ENCODE data around the gene ZNF384.

The ZNF384 gene

DNA sequence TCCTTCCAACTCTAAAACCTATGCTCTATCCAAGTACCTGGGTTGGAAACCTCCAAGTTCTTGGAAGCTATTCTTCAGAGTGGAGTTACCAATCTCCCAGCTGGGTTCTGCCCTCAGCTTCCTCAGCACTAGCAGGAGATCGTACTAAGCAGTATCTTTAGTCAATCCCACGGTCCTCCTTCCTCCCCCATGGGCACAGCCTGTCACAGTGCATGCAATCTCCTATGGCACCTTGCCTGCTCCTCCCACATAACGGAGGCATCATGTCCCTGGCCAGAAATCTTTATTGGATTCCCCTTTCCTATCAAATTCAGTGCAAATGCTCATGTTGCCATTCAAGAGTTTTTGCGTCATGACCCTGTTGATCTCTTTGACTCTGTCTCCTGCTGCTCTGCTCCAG lies 48.0 kb downstream of the ZNF384 start:
- no peak overlapping the region for H3K4me3 ChIP-seq (ENCODE audit: low read length)
- no peak for DNase-seq (ENCODE audit: low read depth)
- no peak for TF ChIP-seq CTCF (conservative IDR thresholded peaks at IDR 0.05; ENCODE audit: low read length)

- H3K4me3 ChIP-seq (ENCODE audit: low read length), result no peak overlapping the region
- no peak for TF ChIP-seq CTCF (conservative IDR thresholded peaks at IDR 0.05; ENCODE audit: low read length)
- no peak for DNase-seq (ENCODE audit: low read depth)
Measured at GRCh38 chr12:6640497-6640896, 48.7 kb downstream of the ZNF384 start.

DNA sequence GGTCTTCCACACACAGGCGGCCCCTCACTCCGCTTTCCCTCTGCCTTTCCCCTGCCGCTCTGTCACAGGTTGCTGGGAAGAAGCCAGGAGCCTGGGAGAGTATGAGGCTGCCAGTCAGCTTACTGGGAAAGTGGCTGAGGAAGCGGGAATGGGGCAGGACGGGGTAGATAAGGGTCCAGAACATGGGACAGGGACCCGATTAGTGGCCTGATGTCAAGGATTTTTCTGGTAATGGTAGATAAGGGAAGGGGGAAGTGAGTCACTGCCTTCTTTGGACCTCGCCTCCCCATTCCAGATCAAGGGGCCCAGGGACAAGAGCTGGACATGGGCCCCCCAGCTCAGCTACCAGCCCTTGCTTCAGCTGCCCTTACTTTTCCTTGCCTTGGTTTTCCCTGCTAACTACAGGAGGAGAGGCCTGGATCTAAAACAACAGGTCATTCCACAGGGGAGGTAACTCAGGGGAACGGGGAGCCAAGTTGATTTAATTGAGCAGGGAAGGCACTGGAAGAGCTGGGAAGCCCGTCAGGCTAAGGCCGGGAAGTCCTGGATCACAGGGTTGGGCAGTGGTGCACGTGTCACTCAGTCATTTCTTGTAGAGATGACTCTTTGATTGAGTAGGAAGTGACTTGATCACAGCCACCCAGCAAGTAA lies 49.9 kb downstream of the ZNF384 start:
- TF ChIP-seq CTCF (conservative IDR thresholded peaks at IDR 0.05; ENCODE audit: low read length), result no peak
- no peak for DNase-seq (ENCODE audit: low read depth)
- no peak overlapping the region for H3K4me3 ChIP-seq (ENCODE audit: low read length)

DNA sequence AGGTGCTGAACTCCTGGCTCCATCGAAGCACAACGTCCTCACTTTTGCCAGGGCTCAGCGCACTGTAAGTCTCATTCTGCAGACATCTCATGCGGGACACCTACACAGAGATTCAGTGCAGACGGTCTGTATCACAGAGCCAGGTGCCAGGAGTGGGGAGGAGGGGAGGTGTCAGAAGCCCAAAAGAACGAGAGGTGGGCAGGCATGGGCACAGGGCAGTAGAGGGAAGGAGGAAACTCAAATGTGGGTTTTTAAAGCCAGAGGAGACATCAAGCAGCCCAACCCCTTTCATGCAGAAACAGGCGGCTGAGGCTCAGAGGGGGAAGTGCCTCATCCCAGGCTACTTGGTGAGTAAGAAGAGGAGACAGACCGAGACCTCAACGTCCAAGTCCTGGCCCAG lies 50.9 kb downstream of the ZNF384 start:
- no peak for TF ChIP-seq CTCF (conservative IDR thresholded peaks at IDR 0.05; ENCODE audit: low read length)
- no peak for DNase-seq (ENCODE audit: low read depth)
- H3K4me3 ChIP-seq (ENCODE audit: low read length), result no peak overlapping the region

GRCh38 chr12:6635856-6636531 lies 53.2 kb downstream of the ZNF384 start, which contains the start of gene LPAR5:
Gene LPAR5 (minus strand): TSS chr12:6635959. CDS start chr12:6621248, 14,711 bp downstream.
- no peak within 1 kb of the TSS for H3K4me3 ChIP-seq (ENCODE audit: low read length)
- no peak for TF ChIP-seq CTCF (conservative IDR thresholded peaks at IDR 0.05; ENCODE audit: low read length)
- peak; percentile 20 for DNase-seq (ENCODE audit: low read depth)

- no peak overlapping the region for H3K4me3 ChIP-seq (ENCODE audit: low read length)
- no peak for DNase-seq (ENCODE audit: low read depth)
- TF ChIP-seq CTCF (conservative IDR thresholded peaks at IDR 0.05; ENCODE audit: low read length), result no peak
Measured at GRCh38 chr12:6635375-6635855, 53.8 kb downstream of the ZNF384 start.

Measured in AG10803 (cell line).